Mammary epithelial cell (primary cell): Measurements from ENCODE around the gene PIWIL4.

Experiments used
- CTCF ChIP-seq, 2 donors: IDR thresholded peaks in 1 of 2; conservative IDR thresholded peaks in 1 of 2; 2 replicates each; pipeline ENCODE4 v1.5.1; 2011 to 2012; ENCODE audit warnings: inconsistent platforms in 2 of 2, low read length in 2 of 2, mild to moderate bottlenecking in 2 of 2, control low read depth in 1 of 2, low read depth in 1 of 2; ENCODE audit not compliant: insufficient read depth in 1 of 2; ENCODE audit errors: extremely low read depth in 1 of 2
- EZH2 ChIP-seq: IDR thresholded peaks from 2 replicates; pipeline ENCODE4 v1.6.1; 2012; ENCODE audit warnings: low read length, inconsistent platforms, borderline replicate concordance

- TF ChIP-seq CTCF (conservative IDR thresholded peaks at IDR 0.05 in 1 of 2, IDR thresholded peaks at IDR 0.05 in 1 of 2; ENCODE audit: extremely low read depth in 1 of 2, insufficient read depth in 1 of 2, low read depth in 1 of 2, low read length in 2 of 2) (no peak), EZH2 (no peak)
These were observed 69.3 kb downstream of the PIWIL4 start for GRCh38 chr11:94636388-94636949.
